Adrenal gland (tissue), 5 donors: ENCODE results near the gene RNF40.

Experiments
- CTCF ChIP-seq, 6 experiments: fragments of 450-650 bp in 4 of 6; fragments of 200-600 bp in 2 of 6; sonication (generic) in 1 of 6; IDR thresholded peaks; 1 replicate in 5 of 6; 2 replicates in 1 of 6; pipeline versions ENCODE4 v1.5.1 to v1.8.0; 2016 to 2021; ENCODE audit warnings: antibody characterized with exemption in 6 of 6, mild to moderate bottlenecking in 2 of 6, moderate library complexity in 1 of 6
- POLR2A ChIP-seq, 2 donors: fragments of 450-650 bp; IDR thresholded peaks; one replicate each; pipeline ENCODE4 v1.6.1; 2017; ENCODE audit warnings: antibody characterized with exemption in 2 of 2, mild to moderate bottlenecking in 2 of 2, moderate library complexity in 1 of 2
- donor health status: DM: no; HTN: no; CAD: no.

GRCh38 chr16:30805056-30805369, 42.9 kb downstream of the RNF40 start:
- TF ChIP-seq POLR2A (IDR thresholded peaks at IDR 0.05), result no peak
- TF ChIP-seq CTCF (IDR thresholded peaks at IDR 0.05), result no peak
